ENCODE results near the gene TMEM17. TPM values are rescaled to one million over a fixed set of nuclear protein-coding genes. Genes with fewer than 3 reads are reported as not detected.

The TMEM17 gene
- polyA plus RNA-seq, 2 of the 4 experiments (the other 2 are of a cell fraction), result 5.2 to 10.2 TPM

GRCh38 chr2:62462211-62462610, 43.8 kb downstream of the TMEM17 start:
- peaks cover 24% of the 10 kb centered on the region for H3K4me1 ChIP-seq
- TF ChIP-seq SMC3 (IDR thresholded peaks at IDR 0.05), result no peak
- TF ChIP-seq HEYL (CRISPR knock-in tag; IDR thresholded peaks at IDR 0.05), result no peak
- no peak for TF ChIP-seq JUNB (IDR thresholded peaks at IDR 0.05)
- no peak for TF ChIP-seq RAD21 (conservative IDR thresholded peaks at IDR 0.05 in 1 of 2, IDR thresholded peaks at IDR 0.05 in 1 of 2)
- TF ChIP-seq PBX3 (IDR thresholded peaks at IDR 0.05), result no peak
- TF ChIP-seq ZC3H11A (IDR thresholded peaks at IDR 0.05), result no peak
- no peak for TF ChIP-seq FOSL2 (IDR thresholded peaks at IDR 0.05)
- TF ChIP-seq FOSL2 (CRISPR knock-in tag; IDR thresholded peaks at IDR 0.05), result no peak
- no peak for TF ChIP-seq RARB (CRISPR knock-in tag; IDR thresholded peaks at IDR 0.05)
- no peak for TF ChIP-seq KDM1A (IDR thresholded peaks at IDR 0.05; ENCODE audit: low read depth)
- TF ChIP-seq HOXB5 (CRISPR knock-in tag; IDR thresholded peaks at IDR 0.05), result no peak
- no peak for TF ChIP-seq E2F6 (IDR thresholded peaks at IDR 0.05; ENCODE audit: borderline replicate concordance, low read depth)
- no peak for TF ChIP-seq ZNF302 (CRISPR knock-in tag; IDR thresholded peaks at IDR 0.05)
- TF ChIP-seq ZSCAN20 (CRISPR knock-in tag; IDR thresholded peaks at IDR 0.05), result no peak
- TF ChIP-seq BCL3 (IDR thresholded peaks at IDR 0.05), result no peak
- TF ChIP-seq MYC (IDR thresholded peaks at IDR 0.05; ENCODE audit: borderline replicate concordance, low read length), result no peak
- FAIRE-seq (no peak), DNase-seq (ENCODE audit: low read depth in 1 of 2, low spot score in 1 of 2) (no peak), ATAC-seq (no peak)
- H3K4me3 ChIP-seq, result no peak overlapping the region
- no peaks in the 10 kb centered on the region for H3K9me3 ChIP-seq
- H3K4me2 ChIP-seq, result no peak overlapping the region
- H3K27ac ChIP-seq, result peak overlapping the region; percentile 95 to 99
- 79% methylated on average over 2 of the region's 2 CpGs for WGBS (ENCODE audit: missing lambda C conversion rate)
- POLR2A ChIA-PET, result no interaction called here
- CTCF ChIA-PET, result interaction anchor here (14.3 kb wide), 1 partner anchor 311 kb away, joined by 318 read pairs; no protein-coding TSS in a partner anchor

GRCh38 chr2:62461707-62462106, 44.3 kb downstream of the TMEM17 start:
- no peak for FAIRE-seq
- Histone ChIP-seq H3K27ac (peak overlapping the region; percentile 95 to 99), H3K4me1 (peaks cover 24% of the 10 kb centered on the region), H3K4me2 (peak overlapping the region; percentile 1; the same call in 1 of the 3 replicates), H3K4me3 (no peak overlapping the region), H3K9me3 (no peaks in the 10 kb centered on the region)
- peak in 1 of 2 experiments; percentile 17; a peak in 2 of 6 replicates for ATAC-seq
- peak in 1 of 2 experiments; percentile 38 for DNase-seq (ENCODE audit: low read depth in 1 of 2, low spot score in 1 of 2)
- TF ChIP-seq USF2 (IDR thresholded peaks at IDR 0.05) (no peak), KDM5A (IDR thresholded peaks at IDR 0.05) (no peak)
- ChIA-PET CTCF (interaction anchor here (14.3 kb wide), 1 partner anchor 311 kb away, joined by 318 read pairs; no protein-coding TSS in a partner anchor), POLR2A (no interaction called here)
- WGBS (ENCODE audit: missing lambda C conversion rate), result 69% methylated on average over 4 of the region's 4 CpGs

- ChIA-PET POLR2A (no interaction called here), CTCF (interaction anchor here (1.0 to 14.3 kb wide), 4 partner anchors 16 to 312 kb away, joined by 3 to 318 read pairs (median 38); no protein-coding TSS in a partner anchor)
- FAIRE-seq, result no peak
- no peak for TF ChIP-seq PHF8 (IDR thresholded peaks at IDR 0.05; ENCODE audit: borderline replicate concordance, low read depth)
- TF ChIP-seq NPAS2 (CRISPR knock-in tag; IDR thresholded peaks at IDR 0.05; ENCODE audit: borderline replicate concordance), result no peak
- no peak for TF ChIP-seq POLR2AphosphoS2 (conservative IDR thresholded peaks at IDR 0.05; ENCODE audit: low read length)
- TF ChIP-seq MAX (IDR thresholded peaks at IDR 0.05), result no peak
- no peak for TF ChIP-seq PBX3 (IDR thresholded peaks at IDR 0.05)
- no peak for TF ChIP-seq HOXA7 (CRISPR knock-in tag; IDR thresholded peaks at IDR 0.05)
- no peak for TF ChIP-seq CEBPB (IDR thresholded peaks at IDR 0.05)
- TF ChIP-seq ZC3H11A (IDR thresholded peaks at IDR 0.05), result no peak
- no peak for TF ChIP-seq ZSCAN20 (CRISPR knock-in tag; IDR thresholded peaks at IDR 0.05)
- TF ChIP-seq POLR2A (IDR thresholded peaks at IDR 0.05; ENCODE audit: low read length), result no peak
- TF ChIP-seq BHLHE40 (IDR thresholded peaks at IDR 0.05; ENCODE audit: low read depth, low read length), result no peak
- TF ChIP-seq FOSL2 (IDR thresholded peaks at IDR 0.05), result no peak
- TF ChIP-seq FOSL2 (CRISPR knock-in tag; IDR thresholded peaks at IDR 0.05), result no peak
- no peak for TF ChIP-seq E2F6 (IDR thresholded peaks at IDR 0.05; ENCODE audit: borderline replicate concordance, low read depth)
- no peak for TF ChIP-seq EHF (CRISPR knock-in tag; IDR thresholded peaks at IDR 0.05)
Observed at GRCh38 chr2:62461017-62461553, 44.9 kb downstream of the TMEM17 start.

More at GRCh38 chr2:62461017-62461553, 44.9 kb downstream of the TMEM17 start:
- DNase-seq (ENCODE audit: low read depth in 1 of 2, low spot score in 1 of 2) (no peak), ATAC-seq (no peak)
- Histone ChIP-seq H3K4me2 (peak overlapping the region; percentile 1; the same call in 1 of the 3 replicates), H3K4me3 (no peak overlapping the region), H3K27ac (peak overlapping the region; percentile 95 to 99), H3K9me3 (no peaks in the 10 kb centered on the region), H3K4me1 (peaks cover 30% of the 10 kb centered on the region)
- 86% methylated on average over 4 of the region's 4 CpGs for WGBS (ENCODE audit: missing lambda C conversion rate)
